ENCODE results near the gene TNS4. TPM values are rescaled to one million over a fixed set of nuclear protein-coding genes. Genes with fewer than 3 reads are reported as not detected.

The TNS4 gene
- total RNA-seq, 3 donors from 2014 or later: 3.0 to 13.1 (median 3.3) TPM

DNA sequence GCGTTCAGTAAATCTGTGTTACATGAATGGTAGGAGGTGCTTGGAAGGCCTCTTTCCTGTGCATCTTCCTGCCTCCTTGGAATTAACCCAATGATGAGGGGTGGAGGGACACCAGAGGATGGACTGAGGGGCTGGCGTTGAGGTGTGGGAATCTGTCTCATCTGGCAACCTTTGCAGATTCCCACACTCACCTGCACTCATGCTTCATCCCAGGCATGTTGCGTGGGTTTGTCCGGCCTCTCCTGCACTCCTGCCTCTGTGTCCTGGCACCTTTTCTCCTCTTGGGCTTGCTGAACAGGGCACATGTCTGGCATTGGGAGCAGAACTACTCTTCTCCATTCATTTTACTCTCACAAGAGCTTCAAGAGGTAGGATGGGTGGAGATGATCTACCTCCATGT, 61.3 kb downstream of the TNS4 start:
- Histone ChIP-seq H3K4me1 (ENCODE audit: low read depth) (peaks cover 2% of the 10 kb centered on the region), H3K4me3 (no peak overlapping the region), H3K9me3 (no peaks in the 10 kb centered on the region), H3K36me3 (ENCODE audit: low read depth) (no peaks in the 10 kb centered on the region)
- ATAC-seq: no peak
- intact Hi-C loops (cut with DNase I, micrococcal nuclease): loop anchor here (2.0 to 10.0 kb wide), 3 partner anchors 35 to 95 kb away; no protein-coding TSS in a partner anchor
- TF ChIP-seq, protein P1, sequence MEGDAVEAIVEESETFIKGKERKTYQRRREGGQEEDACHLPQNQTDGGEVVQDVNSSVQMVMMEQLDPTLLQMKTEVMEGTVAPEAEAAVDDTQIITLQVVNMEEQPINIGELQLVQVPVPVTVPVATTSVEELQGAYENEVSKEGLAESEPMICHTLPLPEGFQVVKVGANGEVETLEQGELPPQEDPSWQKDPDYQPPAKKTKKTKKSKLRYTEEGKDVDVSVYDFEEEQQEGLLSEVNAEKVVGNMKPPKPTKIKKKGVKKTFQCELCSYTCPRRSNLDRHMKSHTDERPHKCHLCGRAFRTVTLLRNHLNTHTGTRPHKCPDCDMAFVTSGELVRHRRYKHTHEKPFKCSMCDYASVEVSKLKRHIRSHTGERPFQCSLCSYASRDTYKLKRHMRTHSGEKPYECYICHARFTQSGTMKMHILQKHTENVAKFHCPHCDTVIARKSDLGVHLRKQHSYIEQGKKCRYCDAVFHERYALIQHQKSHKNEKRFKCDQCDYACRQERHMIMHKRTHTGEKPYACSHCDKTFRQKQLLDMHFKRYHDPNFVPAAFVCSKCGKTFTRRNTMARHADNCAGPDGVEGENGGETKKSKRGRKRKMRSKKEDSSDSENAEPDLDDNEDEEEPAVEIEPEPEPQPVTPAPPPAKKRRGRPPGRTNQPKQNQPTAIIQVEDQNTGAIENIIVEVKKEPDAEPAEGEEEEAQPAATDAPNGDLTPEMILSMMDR (IDR thresholded peaks at IDR 0.05): no peak
- no peak for DNase-seq

DNA sequence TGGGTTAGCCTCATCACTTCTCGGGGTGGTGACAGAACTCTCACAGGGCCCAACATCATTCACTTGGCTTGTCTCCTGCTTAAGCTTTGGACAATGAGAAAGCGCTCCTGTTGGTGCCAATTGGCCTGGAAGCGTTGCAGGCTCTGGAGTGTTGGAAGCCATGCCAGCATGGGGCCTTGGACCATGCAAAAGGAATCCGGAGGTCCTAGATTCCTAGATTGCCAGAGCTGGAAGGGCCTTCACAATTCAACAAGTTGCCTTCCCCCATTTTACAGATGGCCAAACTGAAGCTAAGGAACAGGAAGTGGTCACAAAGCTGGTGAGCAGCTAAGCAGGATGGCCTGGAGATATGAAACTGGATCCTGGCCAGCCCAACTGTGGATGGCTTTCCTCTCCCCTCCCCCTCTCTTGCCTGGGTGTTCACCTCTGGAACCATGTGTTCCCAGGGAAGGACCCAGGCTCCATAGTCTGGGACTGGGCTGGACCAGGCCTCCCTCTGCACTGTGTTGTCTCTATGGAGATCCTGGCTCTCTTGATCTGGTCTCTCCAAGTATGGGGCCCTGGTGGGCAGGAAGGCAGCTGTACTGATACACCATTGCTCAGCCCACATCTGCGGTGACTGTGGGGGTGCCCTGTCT, 64.2 kb downstream of the TNS4 start:
- DNase-seq: peak in 1 of 3 donors; percentile 23
- H3K36me3 ChIP-seq (ENCODE audit: low read depth): no peaks in the 10 kb centered on the region
- H3K9me3 ChIP-seq: no peaks in the 10 kb centered on the region
- ATAC-seq: no peak
- intact Hi-C loops (cut with DNase I, micrococcal nuclease): no loop called here
- H3K4me3 ChIP-seq: no peak overlapping the region
- no peaks in the 10 kb centered on the region for H3K4me1 ChIP-seq (ENCODE audit: low read depth)
- TF ChIP-seq, protein P1 (IDR thresholded peaks at IDR 0.05): no peak

DNA sequence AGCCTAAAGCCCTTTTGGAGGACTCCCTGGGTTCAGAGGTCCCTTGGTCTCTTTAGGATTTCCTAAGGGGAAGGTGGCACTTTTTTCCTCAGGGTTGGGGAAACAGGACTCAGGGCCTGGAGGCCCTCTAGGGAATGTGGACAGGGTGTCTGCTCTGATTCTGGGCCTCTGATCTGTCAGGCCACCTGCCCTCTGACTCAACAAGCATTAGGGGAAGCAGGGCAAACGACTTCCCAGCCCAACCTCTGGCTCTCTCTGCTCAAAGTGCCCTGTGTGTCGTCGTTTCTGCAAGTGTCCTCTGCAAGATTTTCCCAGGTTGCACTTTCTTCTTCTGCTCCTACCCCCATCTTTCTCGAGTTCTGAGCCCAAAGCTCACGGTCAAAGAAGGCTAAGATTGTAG, 64.8 kb downstream of the TNS4 start:
- ATAC-seq: no peak
- peak in 1 of 3 donors; percentile 8 for DNase-seq
- TF ChIP-seq, protein P1 (IDR thresholded peaks at IDR 0.05): no peak
- Histone ChIP-seq H3K4me3 (no peak overlapping the region), H3K36me3 (ENCODE audit: low read depth) (no peaks in the 10 kb centered on the region), H3K9me3 (no peaks in the 10 kb centered on the region), H3K4me1 (ENCODE audit: low read depth) (no peaks in the 10 kb centered on the region)
- intact Hi-C loops (cut with DNase I, micrococcal nuclease): no loop called here

DNA sequence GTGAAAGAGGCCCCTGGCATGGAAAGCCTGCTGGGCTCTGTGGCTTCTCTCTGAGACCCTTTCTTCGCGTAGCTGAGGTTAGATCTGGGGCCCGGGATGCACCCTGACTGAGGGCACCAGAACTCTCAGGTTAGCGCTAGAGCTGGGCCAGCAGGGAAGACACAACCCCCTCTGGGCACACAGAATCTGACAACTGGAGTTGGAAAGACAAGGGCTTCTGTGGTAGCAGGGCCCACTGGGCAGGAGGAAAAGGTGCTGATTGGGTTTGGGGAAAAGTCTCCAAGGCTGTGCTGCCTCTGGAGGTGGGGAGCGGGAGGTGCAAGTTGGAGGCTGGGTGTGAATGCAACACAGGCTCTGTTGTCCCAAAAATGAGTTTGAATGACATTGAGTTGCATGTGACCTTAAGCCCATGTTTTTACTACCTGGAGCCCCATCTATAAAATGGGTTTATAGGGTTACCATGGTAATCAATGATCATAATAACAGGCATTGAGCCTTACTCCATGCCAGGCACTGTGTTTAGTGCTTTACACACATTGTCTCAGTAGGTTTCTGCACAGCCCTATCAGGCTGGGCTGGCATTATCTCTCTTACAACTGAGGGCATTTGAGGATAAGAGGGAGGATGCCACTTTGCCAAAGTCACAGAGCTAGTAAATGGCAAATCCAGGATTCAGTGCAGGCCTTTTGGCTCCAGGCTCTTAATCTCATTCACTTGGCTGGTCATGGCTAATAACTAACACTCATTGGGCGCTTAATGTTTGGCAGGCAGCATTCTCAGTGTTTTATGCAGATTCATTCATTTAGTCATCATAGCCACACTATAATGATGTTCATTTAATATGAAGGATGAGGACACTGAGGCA, 67.6 kb downstream of the TNS4 start:
- peak; percentile 60 for ATAC-seq
- intact Hi-C loops (cut with DNase I, micrococcal nuclease): no loop called here
- H3K4me1 ChIP-seq (ENCODE audit: low read depth): no peaks in the 10 kb centered on the region

DNA sequence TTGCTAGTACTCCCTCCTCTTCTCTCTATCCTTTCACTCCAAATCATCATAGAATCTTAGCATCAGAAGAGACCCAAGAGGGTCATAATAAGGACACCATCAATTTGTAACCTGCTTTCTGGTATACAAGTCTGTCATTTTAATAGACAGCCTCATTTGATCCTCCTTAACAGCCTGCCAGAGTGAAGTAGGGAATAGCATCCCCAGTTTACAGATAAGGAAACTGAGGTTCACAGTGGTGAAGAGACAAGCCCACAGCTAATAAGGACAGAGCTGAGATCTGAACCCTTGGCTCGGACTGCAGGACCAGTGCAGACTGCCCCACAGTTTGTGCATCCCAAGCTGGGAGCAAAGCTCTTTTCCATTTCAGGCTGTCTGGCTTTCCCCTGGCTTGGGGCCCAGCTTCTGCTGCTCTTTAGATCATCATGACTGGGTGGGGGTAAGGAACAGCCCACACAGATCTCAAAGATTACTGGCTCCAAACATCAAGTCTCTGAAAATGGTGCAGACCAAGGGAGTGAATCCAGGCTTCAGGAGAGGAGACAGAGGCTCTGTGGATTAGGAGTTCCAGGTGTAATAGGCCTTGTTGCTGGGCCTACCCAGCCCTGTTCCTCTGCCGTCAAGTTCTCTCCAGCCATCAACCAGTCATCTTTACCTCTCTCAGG, 68.4 kb downstream of the TNS4 start:
- ATAC-seq (peak; percentile 28), DNase-seq (peak in 1 of 3 donors; percentile 45)
- H3K36me3 ChIP-seq (ENCODE audit: low read depth): no peaks in the 10 kb centered on the region
- TF ChIP-seq, protein P1 (IDR thresholded peaks at IDR 0.05): no peak
- no peaks in the 10 kb centered on the region for H3K4me1 ChIP-seq (ENCODE audit: low read depth)
- intact Hi-C loops (cut with DNase I, micrococcal nuclease): no loop called here
- H3K9me3 ChIP-seq: no peaks in the 10 kb centered on the region
- no peak overlapping the region for H3K4me3 ChIP-seq

More for the DNA sequence above, 67.6 kb downstream of the TNS4 start:
- DNase-seq: no peak
- no peak overlapping the region for H3K4me3 ChIP-seq
- H3K36me3 ChIP-seq (ENCODE audit: low read depth): no peaks in the 10 kb centered on the region
- H3K9me3 ChIP-seq: no peaks in the 10 kb centered on the region
- TF ChIP-seq, protein P1 (IDR thresholded peaks at IDR 0.05): peak; percentile 43
